Neural cell (in vitro differentiated cells): Measurements from ENCODE around the gene PRKCD. TPM values are rescaled to one million over a fixed set of nuclear protein-coding genes. Genes with fewer than 3 reads are reported as not detected.

Experiments used
- H2AFZ ChIP-seq: fragments of 200-600, 300-800 bp; sonication (generic), shearing (Covaris generic); 2 replicates; pipeline ENCODE4 v1.6.0; 2014; ENCODE audit warnings: low read depth, mild to moderate bottlenecking, antibody characterized with exemption, low read length, moderate library complexity
- H3F3A ChIP-seq: fragments of 200-600 bp; shearing (Covaris generic); 2 replicates; pipeline ENCODE4 v1.6.1; 2016; ENCODE audit warnings: mild to moderate bottlenecking, moderate library complexity, mixed read lengths, antibody characterized with exemption, low read length; ENCODE audit not compliant: insufficient read depth, poor library complexity, severe bottlenecking
- H3K27ac ChIP-seq: fragments of 200-600, 300-800 bp; sonication (generic), shearing (Covaris generic); 2 replicates; pipeline ENCODE4 v1.5.1; 2014; ENCODE audit warnings: mild to moderate bottlenecking, low read length, moderate library complexity
- H3K27me3 ChIP-seq: fragments of 300-800, 200-600 bp; sonication (generic), shearing (Covaris generic); 2 replicates; pipeline ENCODE4 v1.6.0; 2014; ENCODE audit warnings: mild to moderate bottlenecking, low read depth, low read length, moderate library complexity; ENCODE audit not compliant: insufficient read depth
- H3K36me3 ChIP-seq: fragments of 300-800, 200-600 bp; sonication (generic), shearing (Covaris generic); 2 replicates; pipeline ENCODE4 v1.5.1; 2014; ENCODE audit warnings: mild to moderate bottlenecking, antibody characterized with exemption, low read length, moderate library complexity; ENCODE audit not compliant: insufficient read depth
- H3K4me2 ChIP-seq: fragments of 300-800, 200-600 bp; sonication (generic), shearing (Covaris generic); 2 replicates; pipeline ENCODE4 v1.6.0; 2014; ENCODE audit warnings: mild to moderate bottlenecking, low read length
- H3K4me3 ChIP-seq: fragments of 300-800, 200-600 bp; sonication (generic), shearing (Covaris generic); 2 replicates; pipeline ENCODE4 v1.5.1; 2014; ENCODE audit warnings: mild to moderate bottlenecking, low read length, moderate library complexity
- H3K79me2 ChIP-seq: fragments of 200-600 bp; shearing (Covaris generic); replicated peaks from 2 replicates; pipeline ENCODE4 v1.6.0; 2014; ENCODE audit warnings: mild to moderate bottlenecking, low read length, moderate library complexity; ENCODE audit not compliant: insufficient read depth
- H3K9ac ChIP-seq: fragments of 300-800, 200-600 bp; sonication (generic), shearing (Covaris generic); 2 replicates; pipeline ENCODE4 v1.6.1; 2016; ENCODE audit warnings: mild to moderate bottlenecking, low read length, mixed read lengths
- H3K9me2 ChIP-seq: fragments of 200-600 bp; shearing (Covaris generic); 2 replicates; pipeline ENCODE4 v1.6.1; 2016; ENCODE audit warnings: mild to moderate bottlenecking, low read length, mixed read lengths; ENCODE audit not compliant: insufficient read depth
- H3K9me3 ChIP-seq: fragments of 200-600, 300-800 bp; sonication (generic), shearing (Covaris generic); 2 replicates; pipeline ENCODE4 v1.6.1; 2016; ENCODE audit warnings: mild to moderate bottlenecking, mixed run types, low read length, moderate library complexity, mixed read lengths
- H4K20me1 ChIP-seq: fragments of 200-600 bp; shearing (Covaris generic); 2 replicates; pipeline ENCODE4 v1.6.1; 2016; ENCODE audit warnings: mild to moderate bottlenecking, mixed run types; ENCODE audit not compliant: insufficient read depth
- EP300 ChIP-seq: fragments of 450-650 bp; conservative IDR thresholded peaks from 2 replicates; pipeline ENCODE4 v1.6.1; 2014; ENCODE audit warnings: antibody characterized with exemption, mild to moderate bottlenecking, moderate library complexity; ENCODE audit not compliant: poor library complexity, severe bottlenecking
- EZH2 ChIP-seq: fragments of 200-600, 300-800 bp; shearing (Covaris generic), sonication (generic); IDR thresholded peaks from 2 replicates; pipeline ENCODE4 v1.6.1; 2014; ENCODE audit warnings: antibody characterized with exemption, low read length, borderline replicate concordance, mild to moderate bottlenecking; ENCODE audit not compliant: insufficient read depth, poor library complexity, severe bottlenecking
- MXI1 ChIP-seq: fragments of 450-650 bp; conservative IDR thresholded peaks from 2 replicates; pipeline ENCODE4 v1.6.1; 2014; ENCODE audit warnings: antibody characterized with exemption, mild to moderate bottlenecking; ENCODE audit not compliant: poor library complexity, severe bottlenecking
- POLR2AphosphoS5 ChIP-seq: IDR thresholded peaks from 2 replicates; pipeline ENCODE4 v1.6.1; 2012
- RAD21 ChIP-seq: fragments of 450-650 bp; conservative IDR thresholded peaks from 2 replicates; pipeline ENCODE4 v1.6.1; 2014; ENCODE audit warnings: antibody characterized with exemption, mild to moderate bottlenecking, moderate library complexity
- SMC3 ChIP-seq: fragments of 450-650 bp; conservative IDR thresholded peaks from 2 replicates; pipeline ENCODE4 v1.6.1; 2014; ENCODE audit warnings: antibody characterized with exemption, mild to moderate bottlenecking, moderate library complexity; ENCODE audit not compliant: poor library complexity
- TAF1 ChIP-seq: IDR thresholded peaks from 2 replicates; pipeline ENCODE4 v1.6.1; 2012; ENCODE audit warnings: low read depth
- polyA plus RNA-seq: library from polyadenylated mRNA; depleted of rRNA; stranded (reverse); fragments of >200 nt; gene quantifications from 2 replicates; pipeline ENCODE4 v1.2.3, GENCODE V29; 2014
- TF ChIP-seq, protein P1 (sequence below): fragments of 450-650 bp; IDR thresholded peaks from 2 replicates; pipeline ENCODE4 v1.5.1; 2014; ENCODE audit warnings: antibody characterized with exemption, mild to moderate bottlenecking, moderate library complexity; ENCODE audit not compliant: poor library complexity, severe bottlenecking
- TF ChIP-seq, protein P2 (sequence below): IDR thresholded peaks from 2 replicates; pipeline ENCODE4 v1.6.1; 2012; ENCODE audit warnings: borderline replicate concordance

PRKCD gene
- polyA plus RNA-seq, 1 donor from 2014 or later = not detected

DNA sequence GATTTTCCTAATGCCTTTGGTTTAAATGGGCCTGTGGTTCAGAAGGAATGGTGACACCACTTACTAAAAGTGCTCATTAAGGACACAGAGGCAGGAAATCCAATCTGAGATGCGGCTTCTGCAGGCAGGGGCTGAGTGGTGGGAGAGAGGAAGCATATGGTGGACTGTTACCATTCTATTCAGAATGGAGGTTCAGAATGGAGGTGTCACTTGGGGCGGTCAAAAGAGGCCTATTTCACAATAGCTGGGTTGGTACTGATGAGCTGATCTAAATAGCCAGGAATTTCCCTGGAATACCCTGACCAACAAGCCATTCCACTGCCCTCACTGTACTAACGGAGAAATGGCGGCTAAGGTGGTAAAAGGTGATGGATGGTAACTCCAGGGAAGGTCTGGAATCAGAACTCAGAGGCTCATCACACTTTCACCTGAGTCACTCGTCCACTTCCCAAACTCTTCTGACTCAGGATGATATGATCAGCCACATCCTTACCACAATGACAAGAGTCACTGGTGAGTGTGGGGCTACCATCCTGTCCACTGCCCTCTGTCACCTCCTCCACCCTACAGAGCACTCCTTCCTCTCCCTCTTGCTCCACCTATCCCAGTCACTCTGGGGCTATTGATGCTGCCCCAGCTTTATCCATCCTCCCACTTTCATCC, 46.5 kb upstream of the PRKCD start:
- Histone ChIP-seq H2AFZ (no peak overlapping the region), H3K4me3 (no peak overlapping the region), H3K27me3 (no peaks in the 10 kb centered on the region), H3K9me3 (no peaks in the 10 kb centered on the region), H3K9me2 (no peaks in the 10 kb centered on the region), H3F3A (no peaks in the 10 kb centered on the region), H3K9ac (no peak overlapping the region), H3K79me2 (no peaks in the 10 kb centered on the region), H4K20me1 (no peaks in the 10 kb centered on the region), H3K27ac (no peak overlapping the region), H3K4me2 (no peak overlapping the region), H3K36me3 (peaks cover 11% of the 10 kb centered on the region)
- TF ChIP-seq, protein P1, sequence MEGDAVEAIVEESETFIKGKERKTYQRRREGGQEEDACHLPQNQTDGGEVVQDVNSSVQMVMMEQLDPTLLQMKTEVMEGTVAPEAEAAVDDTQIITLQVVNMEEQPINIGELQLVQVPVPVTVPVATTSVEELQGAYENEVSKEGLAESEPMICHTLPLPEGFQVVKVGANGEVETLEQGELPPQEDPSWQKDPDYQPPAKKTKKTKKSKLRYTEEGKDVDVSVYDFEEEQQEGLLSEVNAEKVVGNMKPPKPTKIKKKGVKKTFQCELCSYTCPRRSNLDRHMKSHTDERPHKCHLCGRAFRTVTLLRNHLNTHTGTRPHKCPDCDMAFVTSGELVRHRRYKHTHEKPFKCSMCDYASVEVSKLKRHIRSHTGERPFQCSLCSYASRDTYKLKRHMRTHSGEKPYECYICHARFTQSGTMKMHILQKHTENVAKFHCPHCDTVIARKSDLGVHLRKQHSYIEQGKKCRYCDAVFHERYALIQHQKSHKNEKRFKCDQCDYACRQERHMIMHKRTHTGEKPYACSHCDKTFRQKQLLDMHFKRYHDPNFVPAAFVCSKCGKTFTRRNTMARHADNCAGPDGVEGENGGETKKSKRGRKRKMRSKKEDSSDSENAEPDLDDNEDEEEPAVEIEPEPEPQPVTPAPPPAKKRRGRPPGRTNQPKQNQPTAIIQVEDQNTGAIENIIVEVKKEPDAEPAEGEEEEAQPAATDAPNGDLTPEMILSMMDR = no peak
- no peak for TF ChIP-seq TAF1
- no peak for TF ChIP-seq POLR2AphosphoS5
- TF ChIP-seq SMC3 = no peak
- no peak for TF ChIP-seq EP300
- TF ChIP-seq, protein P2, sequence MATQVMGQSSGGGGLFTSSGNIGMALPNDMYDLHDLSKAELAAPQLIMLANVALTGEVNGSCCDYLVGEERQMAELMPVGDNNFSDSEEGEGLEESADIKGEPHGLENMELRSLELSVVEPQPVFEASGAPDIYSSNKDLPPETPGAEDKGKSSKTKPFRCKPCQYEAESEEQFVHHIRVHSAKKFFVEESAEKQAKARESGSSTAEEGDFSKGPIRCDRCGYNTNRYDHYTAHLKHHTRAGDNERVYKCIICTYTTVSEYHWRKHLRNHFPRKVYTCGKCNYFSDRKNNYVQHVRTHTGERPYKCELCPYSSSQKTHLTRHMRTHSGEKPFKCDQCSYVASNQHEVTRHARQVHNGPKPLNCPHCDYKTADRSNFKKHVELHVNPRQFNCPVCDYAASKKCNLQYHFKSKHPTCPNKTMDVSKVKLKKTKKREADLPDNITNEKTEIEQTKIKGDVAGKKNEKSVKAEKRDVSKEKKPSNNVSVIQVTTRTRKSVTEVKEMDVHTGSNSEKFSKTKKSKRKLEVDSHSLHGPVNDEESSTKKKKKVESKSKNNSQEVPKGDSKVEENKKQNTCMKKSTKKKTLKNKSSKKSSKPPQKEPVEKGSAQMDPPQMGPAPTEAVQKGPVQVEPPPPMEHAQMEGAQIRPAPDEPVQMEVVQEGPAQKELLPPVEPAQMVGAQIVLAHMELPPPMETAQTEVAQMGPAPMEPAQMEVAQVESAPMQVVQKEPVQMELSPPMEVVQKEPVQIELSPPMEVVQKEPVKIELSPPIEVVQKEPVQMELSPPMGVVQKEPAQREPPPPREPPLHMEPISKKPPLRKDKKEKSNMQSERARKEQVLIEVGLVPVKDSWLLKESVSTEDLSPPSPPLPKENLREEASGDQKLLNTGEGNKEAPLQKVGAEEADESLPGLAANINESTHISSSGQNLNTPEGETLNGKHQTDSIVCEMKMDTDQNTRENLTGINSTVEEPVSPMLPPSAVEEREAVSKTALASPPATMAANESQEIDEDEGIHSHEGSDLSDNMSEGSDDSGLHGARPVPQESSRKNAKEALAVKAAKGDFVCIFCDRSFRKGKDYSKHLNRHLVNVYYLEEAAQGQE = no peak
- no peak for TF ChIP-seq EZH2
- TF ChIP-seq MXI1 = no peak
- TF ChIP-seq RAD21 = no peak

DNA sequence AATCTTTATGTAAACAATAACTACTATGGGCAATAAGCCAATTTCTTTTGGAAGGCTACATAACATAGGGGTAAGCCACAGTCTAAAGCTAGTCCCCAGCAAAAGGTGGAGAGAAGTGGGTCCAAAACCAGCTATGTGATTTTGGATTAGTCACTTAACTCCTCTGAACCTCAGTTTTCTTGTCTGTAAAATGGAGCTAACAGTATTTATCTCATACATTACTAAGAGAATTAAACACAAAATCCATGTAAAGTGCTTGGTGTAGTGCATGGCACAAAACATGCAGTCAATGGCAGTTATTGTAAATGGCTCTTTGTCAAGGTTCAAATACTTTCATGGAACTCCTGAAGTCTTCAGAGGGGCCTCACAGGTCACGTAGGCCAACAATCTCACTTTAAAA, 44.1 kb upstream of the PRKCD start:
- H3K36me3 ChIP-seq = peaks cover 17% of the 10 kb centered on the region
- H3K9me3 ChIP-seq = no peaks in the 10 kb centered on the region
- H3K4me2 ChIP-seq = no peak overlapping the region
- no peak overlapping the region for H2AFZ ChIP-seq
- H3K79me2 ChIP-seq = no peaks in the 10 kb centered on the region
- H4K20me1 ChIP-seq = no peaks in the 10 kb centered on the region
- H3K27ac ChIP-seq = no peak overlapping the region
- H3K27me3 ChIP-seq = no peaks in the 10 kb centered on the region
- H3K9me2 ChIP-seq = no peaks in the 10 kb centered on the region
- no peaks in the 10 kb centered on the region for H3F3A ChIP-seq
- H3K4me3 ChIP-seq = no peak overlapping the region
- H3K9ac ChIP-seq = no peak overlapping the region
- TF ChIP-seq EZH2 (no peak), EP300 (no peak), RAD21 (no peak)
